PC-9 (cell line): ENCODE data around the gene TIMM23. TPM values are rescaled to one million over a fixed set of nuclear protein-coding genes. Genes with fewer than 3 reads are reported as not detected.
"Not testable (repeated sequence)": the region's sequence is repeated elsewhere in the genome, so short reads cannot be mapped to it uniquely, and the experiment has no call there.

ENCODE experiments used
- BruUV-seq: library from RNA; stranded (reverse); fragments of 400-500 nt; replicated peaks from 2 replicates; lab custom pipeline; 2021; lab: Mats Ljungman, UMichigan
- CTCF ChIA-PET: fragments of 300-600 bp; sonication (Branson Sonifier 250); formaldehyde crosslinking; loops from one replicate; lab custom pipeline; 2022; ENCODE audit warnings: antibody characterized with exemption; lab: Charles Lee
- POLR2A ChIA-PET: fragments of 300-600 bp; sonication (Branson Sonifier 250); formaldehyde crosslinking; loops from one replicate; lab custom pipeline; 2022; ENCODE audit warnings: antibody characterized with exemption; ENCODE audit not compliant: unreplicated experiment; lab: Charles Lee
- DNase-seq, 2 experiments: peaks; one replicate each; pipeline versions ENCODE4 v3.0.0 to v3.0.0-alpha.2; 2015 to 2022; ENCODE audit warnings: mixed read lengths in 1 of 2
- H2AFZ ChIP-seq: fragments of 200-600 bp; sonication (generic); 2 replicates; pipeline ENCODE4 v1.8.1; 2017; ENCODE audit warnings: antibody characterized with exemption
- H3F3A ChIP-seq: fragments of 200-600 bp; sonication (generic); 2 replicates; pipeline ENCODE4 v1.8.1; 2017; ENCODE audit warnings: antibody characterized with exemption, mild to moderate bottlenecking, low read depth; ENCODE audit not compliant: insufficient read depth
- H3K27ac ChIP-seq: fragments of 200-600 bp; sonication (generic); 2 replicates; pipeline ENCODE4 v1.6.1; 2016; ENCODE audit warnings: mixed run types
- H3K27me3 ChIP-seq: fragments of 200-600 bp; sonication (generic); 2 replicates; pipeline ENCODE4 v1.6.1; 2016; ENCODE audit warnings: low read depth, mixed run types; ENCODE audit not compliant: insufficient read depth
- H3K36me3 ChIP-seq: fragments of 200-600 bp; sonication (generic); 2 replicates; pipeline ENCODE4 v1.6.1; 2016; ENCODE audit warnings: low read depth, mixed run types
- H3K4me1 ChIP-seq: fragments of 200-600 bp; sonication (generic); replicated peaks from 2 replicates; pipeline ENCODE4 v1.6.1; 2016; ENCODE audit warnings: mixed run types; ENCODE audit not compliant: insufficient read depth
- H3K4me2 ChIP-seq: fragments of 200-600 bp; sonication (generic); 2 replicates; pipeline ENCODE4 v1.6.1; 2017; ENCODE audit warnings: mixed run types
- H3K4me3 ChIP-seq: fragments of 200-600 bp; sonication (generic); 2 replicates; pipeline ENCODE4 v1.6.1; 2016; ENCODE audit warnings: mixed run types
- H3K79me2 ChIP-seq: fragments of 200-600 bp; sonication (generic); 2 replicates; pipeline ENCODE4 v1.6.1; 2017; ENCODE audit warnings: low read depth, mixed run types
- H3K9me2 ChIP-seq: fragments of 200-600 bp; sonication (generic); 2 replicates; pipeline ENCODE4 v1.8.1; 2017; ENCODE audit warnings: mild to moderate bottlenecking; ENCODE audit not compliant: insufficient read depth
- H3K9me3 ChIP-seq: fragments of 200-600 bp; sonication (generic); 2 replicates; pipeline ENCODE4 v1.8.1; 2016; ENCODE audit warnings: low read depth; ENCODE audit not compliant: insufficient read depth
- H4K20me1 ChIP-seq: fragments of 200-600 bp; sonication (generic); 2 replicates; pipeline ENCODE4 v1.8.1; 2017; ENCODE audit not compliant: insufficient read depth
- EZH2 ChIP-seq: fragments of 200-600 bp; sonication (generic); IDR thresholded peaks from 2 replicates; pipeline ENCODE4 v1.8.0; 2017; ENCODE audit warnings: antibody characterized with exemption, low read depth
- intact Hi-C: fragments of 100-400 bp; cut with micrococcal nuclease; formaldehyde crosslinking; loops from one replicate; pipeline ENCODE4 v1.10.0; 2022; ENCODE audit not compliant: unreplicated experiment
- total RNA-seq: library from RNA; stranded (reverse); gene quantifications from 2 replicates; pipeline ENCODE4 v1.2.3, GENCODE V29; 2021
- TF ChIP-seq, protein P1 (sequence below): fragments of 200-600 bp; sonication (generic); conservative IDR thresholded peaks from 2 replicates; pipeline ENCODE4 v1.6.1; 2017; ENCODE audit warnings: mixed run types, antibody characterized with exemption, mild to moderate bottlenecking, moderate library complexity

Gene TIMM23
- total RNA-seq, 1 experiment from 2014 or later: 82.4 TPM

DNA sequence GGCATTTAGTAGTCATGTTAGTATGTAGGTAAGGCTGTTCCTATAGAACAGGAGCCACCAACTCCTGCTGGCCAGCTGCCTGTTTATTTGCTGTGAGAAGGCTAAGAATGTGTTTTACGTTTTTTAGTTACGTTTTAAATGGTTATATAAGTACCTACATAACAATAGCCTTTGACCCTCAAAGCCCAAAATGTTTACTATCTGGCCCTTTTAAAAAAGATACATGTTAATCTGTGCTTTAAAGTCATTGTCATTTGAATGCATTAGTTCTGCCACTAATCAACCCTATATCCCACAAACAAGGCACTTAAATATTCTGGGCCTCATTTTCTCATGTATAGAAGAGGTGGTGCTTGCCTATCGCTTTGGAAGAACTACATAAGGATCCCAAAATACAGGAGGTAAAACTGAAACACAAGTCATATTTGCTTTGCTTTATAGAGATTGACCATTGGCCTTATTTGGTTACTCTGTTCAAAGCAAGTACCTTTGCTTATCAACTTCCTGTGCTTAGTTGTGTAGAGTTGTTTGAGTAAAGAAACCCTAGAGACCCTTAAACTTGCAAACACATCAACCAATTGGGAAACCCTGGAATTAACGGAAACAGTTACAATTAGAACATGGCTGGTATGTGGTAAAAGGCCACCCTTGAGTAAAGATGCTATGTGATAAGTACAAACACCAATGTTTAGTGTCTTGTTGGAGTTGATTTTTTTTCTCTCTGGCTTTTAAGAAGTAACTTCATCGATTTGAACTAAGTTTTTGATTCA is 25.9 kb downstream of the TIMM23 start:
- DNase-seq: no peak
- Histone ChIP-seq H2AFZ (no peak overlapping the region), H3K79me2 (0 out of 2 replicates have a peak, but pooled peaks cover 4% of the 10 kb centered on the region), H3K36me3 (peaks cover 52% of the 10 kb centered on the region), H3K4me1 (no peaks in the 10 kb centered on the region), H3K27ac (no peak overlapping the region), H4K20me1 (peaks cover 16% of the 10 kb centered on the region), H3K4me2 (no peak overlapping the region), H3F3A (peaks cover 7% of the 10 kb centered on the region; the same call in 1 of the 2 replicates), H3K9me2 (no peaks in the 10 kb centered on the region), H3K9me3 (peaks cover 3% of the 10 kb centered on the region; the same call in 1 of the 2 replicates), H3K27me3 (no peaks in the 10 kb centered on the region), H3K4me3 (no peak overlapping the region)
- no TSS peak for BruUV-seq
- ChIA-PET POLR2A (no interaction called here), CTCF (interaction anchor here (0.7 kb wide), 1 partner anchor 1019 kb away, joined by 3 read pairs; no protein-coding TSS in a partner anchor)
- intact Hi-C loops: no loop called here
- TF ChIP-seq, protein P1, sequence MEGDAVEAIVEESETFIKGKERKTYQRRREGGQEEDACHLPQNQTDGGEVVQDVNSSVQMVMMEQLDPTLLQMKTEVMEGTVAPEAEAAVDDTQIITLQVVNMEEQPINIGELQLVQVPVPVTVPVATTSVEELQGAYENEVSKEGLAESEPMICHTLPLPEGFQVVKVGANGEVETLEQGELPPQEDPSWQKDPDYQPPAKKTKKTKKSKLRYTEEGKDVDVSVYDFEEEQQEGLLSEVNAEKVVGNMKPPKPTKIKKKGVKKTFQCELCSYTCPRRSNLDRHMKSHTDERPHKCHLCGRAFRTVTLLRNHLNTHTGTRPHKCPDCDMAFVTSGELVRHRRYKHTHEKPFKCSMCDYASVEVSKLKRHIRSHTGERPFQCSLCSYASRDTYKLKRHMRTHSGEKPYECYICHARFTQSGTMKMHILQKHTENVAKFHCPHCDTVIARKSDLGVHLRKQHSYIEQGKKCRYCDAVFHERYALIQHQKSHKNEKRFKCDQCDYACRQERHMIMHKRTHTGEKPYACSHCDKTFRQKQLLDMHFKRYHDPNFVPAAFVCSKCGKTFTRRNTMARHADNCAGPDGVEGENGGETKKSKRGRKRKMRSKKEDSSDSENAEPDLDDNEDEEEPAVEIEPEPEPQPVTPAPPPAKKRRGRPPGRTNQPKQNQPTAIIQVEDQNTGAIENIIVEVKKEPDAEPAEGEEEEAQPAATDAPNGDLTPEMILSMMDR: no peak
- no peak for TF ChIP-seq EZH2

DNA sequence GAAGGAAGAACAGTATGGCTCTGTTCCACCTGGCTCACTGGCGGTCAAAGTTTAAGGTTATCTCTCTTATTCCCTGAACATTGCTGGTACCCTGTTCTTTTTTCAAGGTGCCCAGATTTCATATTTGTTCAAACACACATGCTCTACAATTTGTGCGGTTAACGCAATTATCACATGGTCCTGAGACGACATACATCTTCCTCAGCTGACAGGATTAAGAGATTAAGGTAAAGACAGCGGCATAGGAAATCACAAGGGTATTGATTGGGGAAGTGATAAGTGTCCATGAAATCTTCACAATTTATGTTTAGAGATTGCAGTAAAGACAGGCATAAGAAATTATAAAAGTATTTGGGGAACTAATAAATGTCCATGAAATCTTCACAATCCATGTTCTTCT is 27.7 kb downstream of the TIMM23 start:
- H3K9me3 ChIP-seq, intact Hi-C loops, H2AFZ ChIP-seq, H3K4me3 ChIP-seq, BruUV-seq, H3K9me2 ChIP-seq, H3K79me2 ChIP-seq, H3K4me1 ChIP-seq, DNase-seq, H3K4me2 ChIP-seq, POLR2A ChIA-PET, H3K27me3 ChIP-seq, H3K27ac ChIP-seq, CTCF ChIA-PET: not testable (repeated sequence)
- Histone ChIP-seq H3K36me3 (peaks cover 50% of the 10 kb centered on the region), H3F3A (peaks cover 22% of the 10 kb centered on the region; the same call in 1 of the 2 replicates), H4K20me1 (peaks cover 25% of the 10 kb centered on the region)

DNA sequence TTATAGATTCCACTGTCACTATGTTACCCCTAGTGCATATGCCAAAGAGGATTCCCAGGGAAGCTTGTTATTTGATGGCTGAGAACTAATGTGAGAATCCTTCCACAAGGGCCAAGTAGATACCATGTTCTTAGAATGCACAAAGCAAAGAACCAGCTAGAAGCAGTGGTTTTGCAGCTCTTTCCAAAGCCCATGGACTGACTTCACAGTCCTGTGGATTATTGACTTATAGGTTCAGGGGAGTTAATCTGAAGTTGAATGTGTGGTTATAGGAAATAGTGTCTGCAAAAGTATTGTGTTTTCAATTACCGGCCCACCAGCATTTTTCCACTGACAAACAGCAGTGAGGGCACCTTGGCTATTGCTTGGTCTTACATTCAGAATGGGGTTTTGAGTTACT is 28.2 kb downstream of the TIMM23 start:
- Histone ChIP-seq H3K27ac (no peak overlapping the region), H3K9me2 (no peaks in the 10 kb centered on the region), H3K4me2 (no peak overlapping the region), H2AFZ (no peak overlapping the region), H3K79me2 (no peaks in the 10 kb centered on the region), H3K36me3 (peaks cover 51% of the 10 kb centered on the region), H3F3A (peaks cover 28% of the 10 kb centered on the region), H3K4me1 (no peaks in the 10 kb centered on the region), H3K27me3 (no peaks in the 10 kb centered on the region), H4K20me1 (peaks cover 29% of the 10 kb centered on the region), H3K4me3 (no peak overlapping the region), H3K9me3 (peaks cover 3% of the 10 kb centered on the region; the same call in 1 of the 2 replicates)
- TF ChIP-seq, protein P1: no peak
- no peak for TF ChIP-seq EZH2
- ChIA-PET POLR2A (no interaction called here), CTCF (no interaction called here)
- BruUV-seq: no TSS peak
- DNase-seq: no peak
- intact Hi-C loops: no loop called here
